Lower leg skin (tissue), 3 donors: ENCODE measurements around the gene MAN1C1.

Source experiments
- POLR2A ChIP-seq, 2 donors: fragments of 450-650 bp; IDR thresholded peaks; one replicate each; pipeline ENCODE4 v1.6.1; 2016 to 2017; ENCODE audit warnings: antibody characterized with exemption in 2 of 2, mild to moderate bottlenecking in 1 of 2, moderate library complexity in 1 of 2
- TF ChIP-seq, protein P1 (sequence below), 3 donors: fragments of 450-650 bp; IDR thresholded peaks; one replicate each; pipeline ENCODE4 v1.5.1; 2016; ENCODE audit warnings: antibody characterized with exemption in 3 of 3, mild to moderate bottlenecking in 3 of 3, moderate library complexity in 2 of 3

DNA sequence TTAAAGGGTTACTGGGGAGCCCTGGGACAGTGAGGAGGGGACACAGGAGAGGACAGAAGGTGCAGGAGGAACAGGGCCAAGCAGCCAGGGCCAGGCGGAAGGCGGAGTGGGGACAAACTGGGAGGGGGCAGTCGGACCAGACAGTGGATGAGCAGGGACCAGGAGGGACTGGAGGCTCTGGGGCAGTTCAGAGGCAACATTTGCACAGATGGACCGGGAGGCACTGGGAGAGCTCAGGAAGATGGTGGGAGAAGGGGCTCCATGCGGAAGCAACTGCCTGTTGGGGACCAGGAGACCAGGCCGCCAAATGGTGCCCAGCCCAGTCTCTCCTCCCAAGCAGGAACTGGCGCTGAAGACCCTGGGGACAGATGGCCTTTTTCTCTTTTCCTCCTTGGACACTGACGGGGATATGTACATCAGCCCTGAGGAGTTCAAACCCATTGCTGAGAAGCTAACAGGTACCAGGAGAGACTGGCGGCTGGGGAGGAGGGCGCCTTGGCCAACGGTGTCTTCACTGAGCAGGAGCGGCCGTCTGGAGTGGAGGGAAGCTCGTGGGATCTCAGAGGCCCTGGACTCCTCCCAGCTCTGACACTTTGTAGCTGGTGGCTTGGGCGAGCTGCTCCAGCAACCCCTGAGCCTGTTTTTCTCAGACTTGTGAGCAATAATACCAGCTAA is 184.2 kb downstream of the MAN1C1 start:
- TF ChIP-seq, protein P1, sequence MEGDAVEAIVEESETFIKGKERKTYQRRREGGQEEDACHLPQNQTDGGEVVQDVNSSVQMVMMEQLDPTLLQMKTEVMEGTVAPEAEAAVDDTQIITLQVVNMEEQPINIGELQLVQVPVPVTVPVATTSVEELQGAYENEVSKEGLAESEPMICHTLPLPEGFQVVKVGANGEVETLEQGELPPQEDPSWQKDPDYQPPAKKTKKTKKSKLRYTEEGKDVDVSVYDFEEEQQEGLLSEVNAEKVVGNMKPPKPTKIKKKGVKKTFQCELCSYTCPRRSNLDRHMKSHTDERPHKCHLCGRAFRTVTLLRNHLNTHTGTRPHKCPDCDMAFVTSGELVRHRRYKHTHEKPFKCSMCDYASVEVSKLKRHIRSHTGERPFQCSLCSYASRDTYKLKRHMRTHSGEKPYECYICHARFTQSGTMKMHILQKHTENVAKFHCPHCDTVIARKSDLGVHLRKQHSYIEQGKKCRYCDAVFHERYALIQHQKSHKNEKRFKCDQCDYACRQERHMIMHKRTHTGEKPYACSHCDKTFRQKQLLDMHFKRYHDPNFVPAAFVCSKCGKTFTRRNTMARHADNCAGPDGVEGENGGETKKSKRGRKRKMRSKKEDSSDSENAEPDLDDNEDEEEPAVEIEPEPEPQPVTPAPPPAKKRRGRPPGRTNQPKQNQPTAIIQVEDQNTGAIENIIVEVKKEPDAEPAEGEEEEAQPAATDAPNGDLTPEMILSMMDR (IDR thresholded peaks at IDR 0.05) = no peak
- TF ChIP-seq POLR2A (IDR thresholded peaks at IDR 0.05) = no peak
